Osteoblast (primary cell): ENCODE measurements around the gene DISC1. TPM values are rescaled to one million over a fixed set of nuclear protein-coding genes. Genes with fewer than 3 reads are reported as not detected.

Source experiments
- DNase-seq: peaks from one replicate; pipeline ENCODE4 v3.0.0; 2011; ENCODE audit warnings: low spot score, mixed read lengths; ENCODE audit not compliant: insufficient read length; ENCODE audit errors: missing footprints
- H2AFZ ChIP-seq: 2 replicates; pipeline ENCODE4 v1.6.0; 2011; ENCODE audit warnings: mild to moderate bottlenecking, low read length
- H3K27ac ChIP-seq: 2 replicates; pipeline ENCODE4 v1.5.1; 2011; ENCODE audit warnings: mild to moderate bottlenecking, low read depth, low read length, moderate library complexity
- H3K27me3 ChIP-seq: 2 replicates; pipeline ENCODE4 v1.6.0; 2012; ENCODE audit warnings: mild to moderate bottlenecking, control low read depth, inconsistent platforms, low read length, moderate library complexity; ENCODE audit not compliant: insufficient read depth
- H3K36me3 ChIP-seq: 2 replicates; pipeline ENCODE4 v1.5.1; 2011; ENCODE audit warnings: mild to moderate bottlenecking, low read length, control low read depth, moderate library complexity; ENCODE audit not compliant: insufficient read depth
- H3K4me1 ChIP-seq: 2 replicates; pipeline ENCODE4 v1.5.1; 2011; ENCODE audit warnings: mild to moderate bottlenecking, low read length, control low read depth, moderate library complexity; ENCODE audit not compliant: insufficient read depth
- H3K4me2 ChIP-seq: 2 replicates; pipeline ENCODE4 v1.6.0; 2011; ENCODE audit warnings: mild to moderate bottlenecking, low read length; ENCODE audit not compliant: insufficient read depth
- H3K4me3 ChIP-seq: fragments of 200-600 bp; sonication (generic); 3 replicates; pipeline ENCODE4 v1.5.1; 2012; ENCODE audit warnings: mild to moderate bottlenecking, low read length, inconsistent platforms; ENCODE audit not compliant: insufficient read depth
- H3K79me2 ChIP-seq: 2 replicates; pipeline ENCODE4 v1.6.0; 2012; ENCODE audit warnings: mild to moderate bottlenecking, low read length, control low read depth, inconsistent platforms; ENCODE audit not compliant: insufficient read depth
- H3K9me3 ChIP-seq: 2 replicates; pipeline ENCODE4 v1.5.1; 2011; ENCODE audit warnings: low read depth, low read length, control low read depth
- H4K20me1 ChIP-seq: 2 replicates; pipeline ENCODE4 v1.6.0; 2012; ENCODE audit warnings: mild to moderate bottlenecking, low read length, control low read depth; ENCODE audit not compliant: insufficient read depth
- CTCF ChIP-seq: IDR thresholded peaks from 2 replicates; pipeline ENCODE4 v1.5.1; 2011; ENCODE audit warnings: mild to moderate bottlenecking, low read depth, low read length, moderate library complexity; ENCODE audit errors: extremely low read depth
- total RNA-seq: library from RNA; depleted of rRNA; stranded (reverse); fragments of >200 nt; gene quantifications from 2 replicates; pipeline ENCODE4 v1.2.3, GENCODE V29; 2012

Gene DISC1
- total RNA-seq, 1 donor: 11.9 TPM

- no peak overlapping the region for H3K4me3 ChIP-seq
- no peak overlapping the region for H2AFZ ChIP-seq
- H4K20me1 ChIP-seq: no peaks in the 10 kb centered on the region
- no peak for TF ChIP-seq CTCF
- H3K27ac ChIP-seq: no peak overlapping the region
- H3K36me3 ChIP-seq: no peaks in the 10 kb centered on the region
- no peaks in the 10 kb centered on the region for H3K27me3 ChIP-seq
- DNase-seq: no peak
- no peaks in the 10 kb centered on the region for H3K4me1 ChIP-seq
- no peak overlapping the region for H3K4me2 ChIP-seq
- no peaks in the 10 kb centered on the region for H3K9me3 ChIP-seq
- no peaks in the 10 kb centered on the region for H3K79me2 ChIP-seq
These were observed 418.1 kb downstream of the DISC1 start for GRCh38 chr1:232044728-232045127.

- no peak for TF ChIP-seq CTCF
- H3K27me3 ChIP-seq: no peaks in the 10 kb centered on the region
- no peak overlapping the region for H3K4me2 ChIP-seq
- no peaks in the 10 kb centered on the region for H3K79me2 ChIP-seq
- no peaks in the 10 kb centered on the region for H3K9me3 ChIP-seq
- H4K20me1 ChIP-seq: no peaks in the 10 kb centered on the region
- no peak overlapping the region for H2AFZ ChIP-seq
- H3K27ac ChIP-seq: no peak overlapping the region
- no peak for DNase-seq
- H3K4me1 ChIP-seq: no peaks in the 10 kb centered on the region
- H3K36me3 ChIP-seq: no peaks in the 10 kb centered on the region
- H3K4me3 ChIP-seq: no peak overlapping the region
These were observed 418.8 kb downstream of the DISC1 start for GRCh38 chr1:232045139-232045994.

GRCh38 chr1:232046451-232047306, 420.1 kb downstream of the DISC1 start:
- H3K79me2 ChIP-seq: no peaks in the 10 kb centered on the region
- no peak overlapping the region for H2AFZ ChIP-seq
- DNase-seq: no peak
- H3K27me3 ChIP-seq: no peaks in the 10 kb centered on the region
- no peak overlapping the region for H3K4me3 ChIP-seq
- H3K36me3 ChIP-seq: no peaks in the 10 kb centered on the region
- no peaks in the 10 kb centered on the region for H4K20me1 ChIP-seq
- TF ChIP-seq CTCF: no peak
- no peaks in the 10 kb centered on the region for H3K4me1 ChIP-seq
- H3K4me2 ChIP-seq: no peak overlapping the region
- H3K27ac ChIP-seq: no peak overlapping the region
- H3K9me3 ChIP-seq: no peaks in the 10 kb centered on the region

- no peak overlapping the region for H2AFZ ChIP-seq
- DNase-seq: no peak
- no peaks in the 10 kb centered on the region for H3K79me2 ChIP-seq
- no peak overlapping the region for H3K4me2 ChIP-seq
- no peak overlapping the region for H3K4me3 ChIP-seq
- H3K27me3 ChIP-seq: no peaks in the 10 kb centered on the region
- H4K20me1 ChIP-seq: no peaks in the 10 kb centered on the region
- no peaks in the 10 kb centered on the region for H3K36me3 ChIP-seq
- no peak overlapping the region for H3K27ac ChIP-seq
- no peaks in the 10 kb centered on the region for H3K4me1 ChIP-seq
- no peaks in the 10 kb centered on the region for H3K9me3 ChIP-seq
- peak; percentile 24 for TF ChIP-seq CTCF
These were observed 420.9 kb downstream of the DISC1 start for GRCh38 chr1:232047473-232047872.
